BJ (cell line): ENCODE results near the gene MOBP. TPM values are rescaled to one million over a fixed set of nuclear protein-coding genes. Genes with fewer than 3 reads are reported as not detected.

Experiments
- CTCF ChIA-PET: fragments of 350-600 bp; formaldehyde crosslinking; extraction: SDS; loops from one replicate; lab custom pipeline; 2021; ENCODE audit warnings: antibody characterized with exemption, inconsistent platforms; lab: Yijun Ruan, JAX
- POLR2A ChIA-PET: fragments of 300-600 bp; sonication (Branson Sonifier 250); formaldehyde crosslinking; extraction: SDS; loops from one replicate; lab custom pipeline; 2021; ENCODE audit warnings: antibody characterized with exemption; lab: Charles Lee
- DNase-seq: peaks from one replicate; pipeline ENCODE4 v3.0.0-alpha.2; 2011; ENCODE audit warnings: low read depth
- H3K27me3 ChIP-seq: 2 replicates; pipeline ENCODE4 v1.6.0; 2011; ENCODE audit warnings: low read length; ENCODE audit not compliant: control insufficient read depth, insufficient read depth
- H3K36me3 ChIP-seq: 2 replicates; pipeline ENCODE4 v1.5.1; 2011; ENCODE audit warnings: low read length; ENCODE audit not compliant: control insufficient read depth, insufficient read depth
- H3K4me3 ChIP-seq: 2 replicates; pipeline ENCODE4 v1.5.1; 2011; ENCODE audit warnings: low read depth, mild to moderate bottlenecking, control low read depth, low read length
- CTCF ChIP-seq: IDR thresholded peaks from 2 replicates; pipeline ENCODE4 v1.5.1; 2011; ENCODE audit warnings: low read depth, mild to moderate bottlenecking, control low read depth, inconsistent platforms, low read length, moderate library complexity; ENCODE audit not compliant: insufficient read depth
- polyA plus RNA-seq: library from polyadenylated mRNA; depleted of rRNA; stranded (reverse); fragments of >200 nt; gene quantifications from 2 replicates; pipeline ENCODE4 v1.2.3, GENCODE V29; 2011

Gene MOBP
- polyA plus RNA-seq, 1 experiment, result not detected

- Histone ChIP-seq H3K27me3 (no peaks in the 10 kb centered on the region), H3K36me3 (no peaks in the 10 kb centered on the region), H3K4me3 (no peak overlapping the region)
- no peak for TF ChIP-seq CTCF
- peak; percentile 9 for DNase-seq
- ChIA-PET CTCF (interaction anchor here (1.2 to 2.9 kb wide), 2 partner anchors 13 to 15 kb away, joined by 3 to 25 read pairs; no protein-coding TSS in a partner anchor), POLR2A (no interaction called here)
Observed at GRCh38 chr3:39433642-39434041, 33.8 kb upstream of the MOBP start.

- Histone ChIP-seq H3K4me3 (no peak overlapping the region), H3K36me3 (no peaks in the 10 kb centered on the region), H3K27me3 (no peaks in the 10 kb centered on the region)
- no peak for TF ChIP-seq CTCF
- CTCF ChIA-PET, result interaction anchor here (1.2 to 2.9 kb wide), 2 partner anchors 13 to 14 kb away, joined by 3 to 25 read pairs; no protein-coding TSS in a partner anchor
- POLR2A ChIA-PET, result no interaction called here
- no peak for DNase-seq
Observed at GRCh38 chr3:39434574-39434973, 32.9 kb upstream of the MOBP start.

- Histone ChIP-seq H3K4me3 (no peak overlapping the region), H3K36me3 (no peaks in the 10 kb centered on the region), H3K27me3 (no peaks in the 10 kb centered on the region)
- DNase-seq, result no peak
- TF ChIP-seq CTCF, result no peak
- ChIA-PET CTCF (interaction anchor here (2.9 kb wide), 1 partner anchor 12 kb away, joined by 25 read pairs; no protein-coding TSS in a partner anchor), POLR2A (no interaction called here)
Observed at GRCh38 chr3:39435006-39435748, 32.3 kb upstream of the MOBP start.

GRCh38 chr3:39438880-39439279 lies 28.6 kb upstream of the MOBP start:
- no peak for TF ChIP-seq CTCF
- no peaks in the 10 kb centered on the region for H3K27me3 ChIP-seq
- H3K4me3 ChIP-seq, result no peak overlapping the region
- no peak for DNase-seq
- ChIA-PET CTCF (interaction anchor here (1.2 to 1.9 kb wide), 3 partner anchors 9 to 60 kb away, joined by 3 to 8 read pairs (median 6); no protein-coding TSS in a partner anchor), POLR2A (no interaction called here)
- no peaks in the 10 kb centered on the region for H3K36me3 ChIP-seq

- CTCF ChIA-PET, result interaction anchor here (1.2 to 1.3 kb wide), 2 partner anchors 59 to 1442 kb away, joined by 3 to 6 read pairs; no protein-coding TSS in a partner anchor
Observed at GRCh38 chr3:39440316-39440715, 27.2 kb upstream of the MOBP start.

More at GRCh38 chr3:39440316-39440715, 27.2 kb upstream of the MOBP start:
- Histone ChIP-seq H3K27me3 (no peaks in the 10 kb centered on the region), H3K4me3 (no peak overlapping the region), H3K36me3 (no peaks in the 10 kb centered on the region)
- POLR2A ChIA-PET, result no interaction called here
- TF ChIP-seq CTCF, result no peak
- DNase-seq, result no peak
